Keratinocyte (primary cell): ENCODE results near the gene AOX1.

Experiments used
- CTCF ChIP-seq, 3 experiments: IDR thresholded peaks in 1 of 3; conservative IDR thresholded peaks in 1 of 3; optimal IDR thresholded peaks in 1 of 3; 2 replicates in 2 of 3; 3 replicates in 1 of 3; pipeline versions ENCODE3 to v1.5.1; 2011; ENCODE audit warnings: low read length in 3 of 3, mild to moderate bottlenecking in 3 of 3, moderate library complexity in 2 of 3, control low read depth in 1 of 3, inconsistent platforms in 1 of 3; ENCODE audit not compliant: insufficient read depth in 2 of 3; ENCODE audit errors: extremely low read depth in 1 of 3
- EZH2 ChIP-seq: IDR thresholded peaks from one replicate; pipeline ENCODE4 v1.6.1; 2012; ENCODE audit warnings: inconsistent platforms, mild to moderate bottlenecking, low read length, moderate library complexity

- TF ChIP-seq CTCF (optimal IDR thresholded peaks at IDR 0.05 in 1 of 3, IDR thresholded peaks at IDR 0.05 in 1 of 3, conservative IDR thresholded peaks at IDR 0.05 in 1 of 3; ENCODE audit: extremely low read depth in 1 of 3, insufficient read depth in 2 of 3, low read length in 3 of 3) (no peak), EZH2 (no peak)
Measured at GRCh38 chr2:200698217-200698616, 112.4 kb downstream of the AOX1 start.
